ENCODE data around the gene ZNF217.
"Not testable (repeated sequence)": the region's sequence is repeated elsewhere in the genome, so short reads cannot be mapped to it uniquely, and the experiment has no call there.

Gene ZNF217

DNA sequence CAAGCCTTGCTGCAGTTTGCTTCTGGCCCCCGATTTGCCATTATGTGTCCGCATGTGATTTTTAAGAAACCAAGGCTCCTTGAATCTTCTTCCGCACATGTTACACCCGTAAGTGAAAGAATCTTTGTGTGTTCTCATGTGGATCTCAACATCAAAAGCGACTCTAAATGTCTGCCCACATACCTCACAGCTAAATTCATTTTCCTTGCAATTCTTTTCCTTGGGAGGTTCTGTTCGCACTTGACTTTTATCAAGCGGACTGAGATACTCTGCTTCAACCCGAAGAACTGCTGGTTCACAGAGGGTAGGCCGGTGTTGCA is 11.4 kb downstream of the ZNF217 start:
- no peak for DNase-seq

GRCh38 chr20:53581444-53582250 is 12.0 kb downstream of the ZNF217 start:
- DNase-seq: no peak

- no peak for DNase-seq
Observed at GRCh38 chr20:53580376-53581111, 13.1 kb downstream of the ZNF217 start.

DNA sequence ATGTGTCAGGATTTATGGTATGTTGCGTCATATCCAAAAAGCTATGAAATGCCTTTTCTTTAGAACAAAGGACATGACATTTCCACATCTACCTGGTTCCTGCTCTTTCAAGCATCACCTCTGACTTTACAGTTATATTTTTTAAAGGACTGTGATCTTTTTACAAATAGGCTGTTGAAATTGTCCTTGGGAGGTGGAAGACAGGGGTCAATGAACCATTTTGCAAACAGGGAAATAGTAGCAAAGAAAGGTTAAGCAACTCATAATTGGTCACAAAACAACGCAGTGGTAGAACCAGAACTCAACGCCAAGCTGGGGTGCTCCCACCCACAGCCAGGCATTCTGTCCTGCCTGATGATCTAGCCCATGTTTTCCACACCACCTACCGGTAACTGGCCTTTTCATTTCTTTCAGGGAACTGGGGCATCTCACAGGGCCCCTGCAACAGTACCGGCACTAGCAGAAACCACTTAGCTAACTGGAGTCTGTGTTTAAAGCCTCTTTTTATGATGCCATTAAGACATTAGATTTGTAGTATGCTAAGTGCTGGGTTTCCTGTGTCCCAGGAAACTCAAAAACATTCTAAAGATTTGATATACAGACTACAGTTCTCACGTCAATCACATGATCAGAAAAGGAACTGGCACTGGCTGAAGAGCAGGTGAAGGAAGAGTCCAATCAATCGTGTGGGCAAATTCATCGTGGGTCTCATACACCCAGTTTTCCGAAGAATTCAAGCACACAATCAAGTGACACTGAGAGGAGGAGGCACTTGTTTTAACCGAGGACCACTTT is 13.9 kb downstream of the ZNF217 start:
- no peak for DNase-seq

- DNase-seq: no peak
Observed at GRCh38 chr20:53579266-53579580, 14.4 kb downstream of the ZNF217 start.

DNA sequence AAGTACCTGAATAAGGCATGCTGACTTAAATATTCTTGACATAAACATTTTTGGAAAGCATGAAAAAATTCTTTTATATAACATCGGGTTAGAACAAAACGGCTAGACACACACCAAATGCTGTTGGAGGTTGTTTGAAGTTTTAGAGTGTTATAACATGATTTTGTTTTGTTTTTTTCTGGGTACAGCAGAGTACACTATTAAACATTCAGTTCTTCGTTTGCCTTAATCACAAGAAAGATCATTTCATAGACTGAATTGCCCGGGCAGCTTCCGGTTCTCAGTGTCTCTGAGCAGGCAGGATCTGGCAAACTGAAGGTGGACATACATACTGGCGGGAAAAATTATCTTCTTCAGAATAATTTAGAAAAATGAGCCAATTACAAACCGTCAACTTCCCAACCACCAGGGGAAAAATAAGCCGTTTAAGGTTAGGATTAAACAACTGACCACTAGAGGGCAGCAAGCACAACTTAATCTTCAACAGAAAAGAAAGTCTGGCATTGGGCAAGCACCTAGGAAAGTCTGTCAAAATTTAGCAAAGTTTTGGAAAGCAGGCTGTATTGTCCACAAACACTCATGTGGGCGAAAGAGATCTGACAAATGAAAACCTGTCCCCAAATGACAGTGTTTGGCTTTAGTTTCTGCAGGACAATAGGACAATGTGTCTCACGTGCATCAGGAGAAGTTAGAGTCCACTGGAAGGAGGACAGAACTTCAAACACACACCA is 15.0 kb downstream of the ZNF217 start:
- peak; percentile 48 for DNase-seq

- DNase-seq: no peak
Observed at GRCh38 chr20:53576586-53577318, 16.9 kb downstream of the ZNF217 start.

GRCh38 chr20:53576195-53576580 is 17.5 kb downstream of the ZNF217 start:
- DNase-seq: no peak

DNA sequence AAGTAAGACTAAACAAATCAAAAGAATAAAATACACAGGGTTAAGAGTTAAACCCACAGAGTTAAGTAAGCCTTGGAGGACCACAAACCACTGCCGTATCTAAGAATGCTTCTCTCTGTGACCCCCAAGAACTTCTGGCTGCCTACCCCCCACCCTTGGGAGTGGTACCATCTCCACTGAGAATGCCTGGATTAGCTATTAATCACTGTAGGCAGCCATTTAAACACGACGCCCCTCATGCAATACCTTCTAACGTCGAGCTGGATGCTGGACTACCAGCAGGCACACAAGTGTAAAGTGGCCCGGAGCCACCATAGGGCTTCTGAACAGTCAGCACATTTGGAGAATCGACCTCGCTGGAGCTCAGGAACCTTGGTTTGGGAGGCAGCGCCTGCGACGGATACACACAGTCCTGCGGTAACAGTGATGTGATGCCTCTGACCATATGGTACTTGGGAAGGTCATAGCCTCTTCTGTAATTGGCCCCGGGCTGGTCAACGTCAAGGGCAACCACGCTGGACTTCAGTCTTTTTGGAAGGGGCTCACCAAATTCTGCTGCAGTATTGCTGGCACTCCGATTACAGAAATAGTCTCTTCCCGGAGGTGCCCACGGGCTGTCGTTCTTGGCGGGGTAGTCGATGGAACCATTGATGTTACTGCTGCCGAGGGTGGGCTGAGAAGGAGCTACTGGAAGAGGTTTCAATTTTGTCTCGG is 18.0 kb downstream of the ZNF217 start:
- DNase-seq: no peak

GRCh38 chr20:53574819-53575218 is 18.8 kb downstream of the ZNF217 start:
- DNase-seq: no peak

GRCh38 chr20:53574259-53574789 is 19.3 kb downstream of the ZNF217 start:
- DNase-seq: no peak

- DNase-seq: no peak
Observed at GRCh38 chr20:53571555-53572286, 21.9 kb downstream of the ZNF217 start.

DNA sequence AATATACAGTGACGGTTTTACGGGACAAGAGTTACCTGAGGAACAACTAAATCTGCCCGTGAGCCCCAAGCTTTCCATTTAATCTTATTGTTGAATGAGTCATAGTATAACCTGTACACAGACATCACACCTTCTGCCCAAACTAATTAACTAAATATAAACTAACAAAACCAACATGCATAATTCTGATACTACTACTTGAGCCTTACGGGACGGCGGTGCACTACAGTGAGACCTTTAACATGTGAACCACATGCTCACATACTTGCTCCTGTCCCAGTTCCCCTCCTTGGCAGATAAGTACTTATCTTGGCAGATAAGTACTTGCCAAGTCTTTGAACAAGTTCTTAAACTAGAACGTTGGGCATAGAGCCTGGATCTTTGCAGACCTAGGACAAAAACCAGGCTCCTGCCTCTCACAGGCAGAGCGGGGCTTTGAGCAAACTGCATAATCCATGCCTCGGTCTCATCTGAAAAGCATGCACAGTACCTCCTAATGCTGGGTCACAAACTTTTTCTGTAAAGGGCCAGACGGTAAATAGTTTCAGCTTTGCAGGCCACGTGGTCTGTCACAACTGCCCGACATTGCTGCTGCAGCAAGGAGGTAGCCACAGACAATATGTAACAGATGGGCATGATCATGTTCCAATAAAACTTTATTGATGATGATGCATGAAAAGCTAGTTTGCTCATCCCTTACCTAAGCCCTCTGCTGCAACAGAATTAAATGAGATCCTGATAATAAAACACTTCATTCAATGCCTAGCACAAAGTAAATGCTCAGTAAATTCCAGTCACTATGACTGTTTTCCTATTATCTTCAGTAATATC is 23.0 kb downstream of the ZNF217 start:
- no peak for DNase-seq

DNA sequence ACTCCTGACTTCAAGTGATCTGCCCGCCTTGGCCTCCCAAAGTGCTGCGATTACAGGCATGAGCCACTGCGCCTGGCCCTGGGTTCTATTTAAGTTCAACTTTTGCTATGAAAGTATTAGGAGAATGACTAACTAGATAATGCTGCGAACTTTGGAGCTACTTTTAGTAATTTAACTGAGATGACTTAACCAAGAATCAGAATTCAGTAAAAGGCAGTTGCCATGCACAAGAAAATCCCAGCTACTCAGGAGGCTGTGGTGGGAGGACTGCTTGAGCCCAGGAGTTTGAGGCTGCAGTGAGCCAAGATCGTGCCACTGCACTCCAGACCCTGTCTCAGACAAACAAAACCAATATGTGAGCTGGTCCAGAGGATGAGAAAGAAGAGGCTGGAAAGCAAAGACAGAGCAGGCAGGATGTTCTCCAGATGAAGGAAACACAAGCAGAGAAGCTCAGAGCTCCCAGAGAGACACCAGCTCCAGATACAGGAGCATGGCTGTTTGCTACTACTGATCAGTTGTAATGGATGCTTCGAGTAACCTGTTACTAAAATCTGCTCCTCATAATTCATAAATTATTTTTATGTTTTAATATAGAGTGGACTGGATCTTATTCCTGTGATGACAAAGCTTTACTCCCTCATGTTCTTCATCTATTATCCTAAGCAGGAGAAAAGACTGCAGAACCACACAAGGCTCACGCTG is 23.9 kb downstream of the ZNF217 start:
- no peak for DNase-seq

- DNase-seq: no peak
Observed at GRCh38 chr20:53569005-53569404, 24.6 kb downstream of the ZNF217 start.

DNA sequence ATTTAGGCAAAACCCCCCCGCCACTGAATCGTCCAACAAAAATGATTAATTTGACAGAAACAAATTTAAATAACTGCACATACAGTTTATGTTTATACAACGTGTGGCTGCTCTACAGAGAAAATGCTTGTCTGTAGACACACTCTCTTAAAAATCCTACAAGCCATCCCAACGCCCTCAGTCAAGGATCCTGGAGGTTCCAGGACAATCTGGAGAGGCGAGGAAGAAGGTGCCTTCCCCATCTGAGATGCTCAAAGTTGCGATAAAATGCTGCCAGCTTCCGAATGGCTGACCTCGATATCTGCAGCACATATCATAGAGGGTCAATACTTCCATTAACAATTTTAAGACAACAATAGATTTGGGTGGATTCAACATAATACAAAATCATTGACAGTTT is 25.3 kb downstream of the ZNF217 start:
- no peak for DNase-seq

GRCh38 chr20:53567379-53567917 is 26.2 kb downstream of the ZNF217 start:
- no peak for DNase-seq

DNA sequence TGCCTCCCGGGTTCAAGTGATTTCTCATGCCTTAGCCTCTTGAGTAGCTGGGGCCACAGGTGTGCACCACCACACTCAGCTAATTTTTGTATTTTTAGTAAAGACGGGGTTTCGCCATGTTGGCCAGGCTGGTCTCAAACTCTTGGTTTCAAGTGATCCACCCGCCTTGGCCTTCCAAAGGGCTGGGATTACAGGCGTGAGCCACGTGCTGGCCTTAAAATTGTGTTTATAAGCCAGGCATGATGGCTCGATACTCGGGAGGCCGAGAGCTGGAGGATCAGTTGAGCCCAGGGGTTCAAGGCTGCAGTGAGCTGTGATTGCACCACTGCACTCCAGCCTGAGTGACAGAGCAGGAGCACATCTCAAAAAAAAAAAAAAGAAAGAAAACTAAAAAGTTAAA is 27.0 kb downstream of the ZNF217 start:
- not testable (repeated sequence) for DNase-seq

GRCh38 chr20:53565254-53565653 is 28.4 kb downstream of the ZNF217 start:
- no peak for DNase-seq

Data from COR-L47 (cell line).